ENCODE results near the gene CAPZA2.
"Not testable (repeated sequence)": the region's sequence is repeated elsewhere in the genome, so short reads cannot be mapped to it uniquely, and the experiment has no call there.

DNA sequence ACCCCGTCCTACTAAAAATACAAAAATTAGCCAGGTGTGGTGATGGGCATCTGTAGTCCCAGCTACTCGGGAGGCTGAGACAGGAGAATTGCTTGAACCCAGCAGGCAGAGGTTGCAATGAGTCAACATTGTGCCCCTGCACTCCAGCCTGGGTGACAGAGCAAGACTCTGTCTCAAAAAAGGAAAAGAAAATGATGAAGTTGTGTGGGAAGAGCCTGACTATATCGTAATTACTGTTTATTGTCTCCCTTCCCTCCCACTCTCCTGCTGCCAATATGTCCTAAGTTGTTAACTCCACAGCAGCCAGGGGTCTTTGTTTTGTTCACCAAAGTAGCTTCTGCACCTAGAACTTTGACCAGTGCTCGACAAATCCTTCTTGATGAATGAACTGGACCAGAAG is 74.5 kb downstream of the CAPZA2 start:
- not testable (repeated sequence) for TF ChIP-seq ZC3H10 (CRISPR knock-in tag; IDR thresholded peaks at IDR 0.05); ZNF8 (CRISPR knock-in tag; IDR thresholded peaks at IDR 0.05); ZFP30 (CRISPR knock-in tag; IDR thresholded peaks at IDR 0.05); TOX (CRISPR knock-in tag; IDR thresholded peaks at IDR 0.05; ENCODE audit: borderline replicate concordance)

Data from SK-N-SH treated with all-trans-retinoic acid at 6 μM for 48 hours (cell line).